ENCODE measurements around the gene USP17L24.
"Not testable (repeated sequence)": the region's sequence is repeated elsewhere in the genome, so short reads cannot be mapped to it uniquely, and the experiment has no call there.

USP17L24 gene, protein sequence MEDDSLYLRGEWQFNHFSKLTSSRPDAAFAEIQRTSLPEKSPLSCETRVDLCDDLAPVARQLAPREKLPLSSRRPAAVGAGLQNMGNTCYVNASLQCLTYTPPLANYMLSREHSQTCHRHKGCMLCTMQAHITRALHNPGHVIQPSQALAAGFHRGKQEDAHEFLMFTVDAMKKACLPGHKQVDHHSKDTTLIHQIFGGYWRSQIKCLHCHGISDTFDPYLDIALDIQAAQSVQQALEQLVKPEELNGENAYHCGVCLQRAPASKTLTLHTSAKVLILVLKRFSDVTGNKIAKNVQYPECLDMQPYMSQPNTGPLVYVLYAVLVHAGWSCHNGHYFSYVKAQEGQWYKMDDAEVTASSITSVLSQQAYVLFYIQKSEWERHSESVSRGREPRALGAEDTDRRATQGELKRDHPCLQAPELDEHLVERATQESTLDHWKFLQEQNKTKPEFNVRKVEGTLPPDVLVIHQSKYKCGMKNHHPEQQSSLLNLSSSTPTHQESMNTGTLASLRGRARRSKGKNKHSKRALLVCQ

DNA sequence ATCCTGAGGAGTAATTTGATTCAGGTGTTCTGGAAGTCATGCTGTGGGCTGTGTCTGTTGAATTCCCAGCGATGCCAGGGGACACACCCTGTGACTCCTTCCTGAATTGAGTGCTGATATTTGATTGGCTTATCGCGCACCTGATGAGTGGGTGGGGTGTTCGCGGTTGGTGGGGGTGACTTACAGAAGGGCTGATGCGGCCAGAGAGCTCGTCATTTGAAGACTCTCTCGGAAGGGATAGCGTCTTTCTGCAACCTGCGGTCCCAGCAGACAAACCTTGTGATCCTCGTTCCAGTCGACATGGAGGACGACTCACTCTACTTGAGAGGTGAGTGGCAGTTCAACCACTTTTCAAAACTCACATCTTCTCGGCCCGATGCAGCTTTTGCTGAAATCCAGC lies at the start of gene USP17L24:
USP17L24 (plus strand) TSS at position 301 of the 400 bp plus-strand sequence; CDS start at position 301, 0 bp downstream.
- not testable (repeated sequence) for FAIRE-seq; DNase-seq (ENCODE audit: extremely low spot score, insufficient read length, low read depth)

DNA sequence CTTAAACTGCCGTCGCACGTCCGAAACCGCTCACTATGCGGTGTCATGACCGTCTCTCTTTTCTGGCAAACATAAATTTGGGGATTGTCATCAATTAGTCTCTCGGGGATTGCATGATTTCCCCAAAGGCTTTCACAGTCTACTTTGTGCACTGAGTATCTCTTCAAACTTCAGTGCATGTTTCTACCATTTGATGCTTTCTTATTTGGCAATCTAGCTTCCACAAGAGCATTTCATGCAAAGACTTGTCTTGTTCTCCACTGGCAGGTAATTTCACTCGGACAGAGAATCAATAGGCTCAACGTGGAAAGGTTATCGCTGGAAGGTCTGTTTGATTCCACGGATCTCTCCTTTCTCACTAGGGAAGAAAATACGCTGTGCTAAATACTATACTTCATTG lies 774 bp upstream of the USP17L24 start:
- not testable (repeated sequence) for FAIRE-seq; DNase-seq (ENCODE audit: extremely low spot score, insufficient read length, low read depth)

DNA sequence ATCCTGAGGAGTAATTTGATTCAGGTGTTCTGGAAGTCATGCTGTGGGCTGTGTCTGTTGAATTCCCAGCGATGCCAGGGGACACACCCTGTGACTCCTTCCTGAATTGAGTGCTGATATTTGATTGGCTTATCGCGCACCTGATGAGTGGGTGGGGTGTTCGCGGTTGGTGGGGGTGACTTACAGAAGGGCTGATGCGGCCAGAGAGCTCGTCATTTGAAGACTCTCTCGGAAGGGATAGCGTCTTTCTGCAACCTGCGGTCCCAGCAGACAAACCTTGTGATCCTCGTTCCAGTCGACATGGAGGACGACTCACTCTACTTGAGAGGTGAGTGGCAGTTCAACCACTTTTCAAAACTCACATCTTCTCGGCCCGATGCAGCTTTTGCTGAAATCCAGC lies 4.6 kb downstream of the USP17L24 start, which contains the start of gene USP17L25:
USP17L25 (plus strand) TSS at position 301 of the 400 bp plus-strand sequence; CDS start at position 301, 0 bp downstream.
- FAIRE-seq; DNase-seq (ENCODE audit: extremely low spot score, insufficient read length, low read depth): not testable (repeated sequence)

- not testable (repeated sequence) for DNase-seq (ENCODE audit: extremely low spot score, insufficient read length, low read depth); FAIRE-seq
Measured at GRCh38 chr4:9334358-9334757, 9.4 kb downstream of the USP17L24 start, which contains the start of gene USP17L26. USP17L26 (plus strand) TSS chr4:9334658; CDS start chr4:9334658, 0 bp downstream.

- not testable (repeated sequence) for DNase-seq (ENCODE audit: extremely low spot score, insufficient read length, low read depth); FAIRE-seq
Measured at GRCh38 chr4:9339103-9339502, 14.1 kb downstream of the USP17L24 start, which contains the start of gene USP17L5. USP17L5 (plus strand) TSS chr4:9339403; CDS start chr4:9339403, 0 bp downstream.

- FAIRE-seq: not testable (repeated sequence)
Measured at GRCh38 chr4:9343848-9344247, 18.9 kb downstream of the USP17L24 start, which contains the start of gene USP17L27. USP17L27 (plus strand) TSS chr4:9344148; CDS start chr4:9344148, 0 bp downstream.

GRCh38 chr4:9348593-9348992 lies 23.6 kb downstream of the USP17L24 start, which contains the start of gene USP17L28:
USP17L28 (plus strand) TSS chr4:9348893; CDS start chr4:9348893, 0 bp downstream.
- not testable (repeated sequence) for FAIRE-seq; DNase-seq (ENCODE audit: extremely low spot score, insufficient read length, low read depth)

More at GRCh38 chr4:9343848-9344247, 18.9 kb downstream of the USP17L24 start, which contains the start of gene USP17L27:
- DNase-seq (ENCODE audit: extremely low spot score, insufficient read length, low read depth): not testable (repeated sequence)

DNA sequence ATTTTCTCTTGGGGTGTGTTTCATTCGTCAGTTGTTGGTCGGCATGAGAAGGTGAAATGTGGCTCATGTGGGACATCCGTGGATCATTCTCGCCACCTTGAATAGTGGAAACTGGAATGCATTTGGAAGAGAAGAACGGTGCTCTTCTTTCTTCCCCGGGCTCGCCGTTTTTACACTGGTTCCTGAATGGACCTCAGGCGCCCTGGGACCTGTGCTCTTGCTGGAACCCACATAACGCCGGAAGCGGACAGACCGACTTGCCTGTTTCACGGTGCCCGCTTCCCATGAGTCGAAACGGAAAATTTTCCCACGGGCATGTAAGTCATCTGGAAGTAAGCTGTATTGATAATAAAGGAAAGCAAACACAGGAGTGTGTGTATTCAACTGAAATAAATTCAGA lies 25.9 kb downstream of the USP17L24 start:
- DNase-seq (ENCODE audit: extremely low spot score, insufficient read length, low read depth); FAIRE-seq: not testable (repeated sequence)

DNA sequence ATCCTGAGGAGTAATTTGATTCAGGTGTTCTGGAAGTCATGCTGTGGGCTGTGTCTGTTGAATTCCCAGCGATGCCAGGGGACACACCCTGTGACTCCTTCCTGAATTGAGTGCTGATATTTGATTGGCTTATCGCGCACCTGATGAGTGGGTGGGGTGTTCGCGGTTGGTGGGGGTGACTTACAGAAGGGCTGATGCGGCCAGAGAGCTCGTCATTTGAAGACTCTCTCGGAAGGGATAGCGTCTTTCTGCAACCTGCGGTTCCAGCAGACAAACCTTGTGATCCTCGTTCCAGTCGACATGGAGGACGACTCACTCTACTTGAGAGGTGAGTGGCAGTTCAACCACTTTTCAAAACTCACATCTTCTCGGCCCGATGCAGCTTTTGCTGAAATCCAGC lies 28.4 kb downstream of the USP17L24 start, which contains the start of gene USP17L29:
USP17L29 (plus strand) TSS at position 301 of the 400 bp plus-strand sequence; CDS start at position 301, 0 bp downstream.
- not testable (repeated sequence) for FAIRE-seq; DNase-seq (ENCODE audit: extremely low spot score, insufficient read length, low read depth)

DNA sequence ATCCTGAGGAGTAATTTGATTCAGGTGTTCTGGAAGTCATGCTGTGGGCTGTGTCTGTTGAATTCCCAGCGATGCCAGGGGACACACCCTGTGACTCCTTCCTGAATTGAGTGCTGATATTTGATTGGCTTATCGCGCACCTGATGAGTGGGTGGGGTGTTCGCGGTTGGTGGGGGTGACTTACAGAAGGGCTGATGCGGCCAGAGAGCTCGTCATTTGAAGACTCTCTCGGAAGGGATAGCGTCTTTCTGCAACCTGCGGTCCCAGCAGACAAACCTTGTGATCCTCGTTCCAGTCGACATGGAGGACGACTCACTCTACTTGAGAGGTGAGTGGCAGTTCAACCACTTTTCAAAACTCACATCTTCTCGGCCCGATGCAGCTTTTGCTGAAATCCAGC lies 37.9 kb downstream of the USP17L24 start, which contains the start of gene USP17L30:
USP17L30 (plus strand) TSS at position 301 of the 400 bp plus-strand sequence; CDS start at position 301, 0 bp downstream.
- not testable (repeated sequence) for FAIRE-seq; DNase-seq (ENCODE audit: extremely low spot score, insufficient read length, low read depth)

All from GM18507 (cell line).